ENCODE results near the gene RNF182. TPM values are rescaled to one million over a fixed set of nuclear protein-coding genes. Genes with fewer than 3 reads are reported as not detected.

The RNF182 gene
- total and polyA plus RNA-seq, 9 of the 15 experiments (the other 6 are each of a cell fraction or from before 2014, with no cell fraction given), result 12.8 to 22.8 (median 17.5) TPM

GRCh38 chr6:13908955-13909381 lies 15.8 kb upstream of the RNF182 start (continued):
- no peak for TF ChIP-seq IFI16 (CRISPR knock-in tag; IDR thresholded peaks at IDR 0.05)
- peak; percentile 58; the same call in 1 of the 2 replicates for TF ChIP-seq ZEB2 (IDR thresholded peaks at IDR 0.05)
- TF ChIP-seq ZNF766 (CRISPR knock-in tag; conservative IDR thresholded peaks at IDR 0.05), result no peak
- TF ChIP-seq CHAMP1 (IDR thresholded peaks at IDR 0.05), result 0 out of 2 replicates have a peak, but pooled peaks have one; percentile 22
- TF ChIP-seq, protein P1, sequence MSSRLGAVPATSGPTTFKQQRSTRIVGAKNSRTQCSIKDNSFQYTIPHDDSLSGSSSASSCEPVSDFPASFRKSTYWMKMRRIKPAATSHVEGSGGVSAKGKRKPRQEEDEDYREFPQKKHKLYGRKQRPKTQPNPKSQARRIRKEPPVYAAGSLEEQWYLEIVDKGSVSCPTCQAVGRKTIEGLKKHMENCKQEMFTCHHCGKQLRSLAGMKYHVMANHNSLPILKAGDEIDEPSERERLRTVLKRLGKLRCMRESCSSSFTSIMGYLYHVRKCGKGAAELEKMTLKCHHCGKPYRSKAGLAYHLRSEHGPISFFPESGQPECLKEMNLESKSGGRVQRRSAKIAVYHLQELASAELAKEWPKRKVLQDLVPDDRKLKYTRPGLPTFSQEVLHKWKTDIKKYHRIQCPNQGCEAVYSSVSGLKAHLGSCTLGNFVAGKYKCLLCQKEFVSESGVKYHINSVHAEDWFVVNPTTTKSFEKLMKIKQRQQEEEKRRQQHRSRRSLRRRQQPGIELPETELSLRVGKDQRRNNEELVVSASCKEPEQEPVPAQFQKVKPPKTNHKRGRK (tag; IDR thresholded peaks at IDR 0.05), result no peak
- TF ChIP-seq TRIM25 (IDR thresholded peaks at IDR 0.05; ENCODE audit: borderline replicate concordance), result no peak
- TF ChIP-seq KLF6 (CRISPR knock-in tag; IDR thresholded peaks at IDR 0.05; ENCODE audit: borderline replicate concordance), result no peak
- no peak for TF ChIP-seq MEIS2 (IDR thresholded peaks at IDR 0.05; ENCODE audit: partially characterized antibody)
- TF ChIP-seq MNT (conservative IDR thresholded peaks at IDR 0.05), result peak in 1 of 2 experiments; percentile 36; a peak in 1 of 4 replicates
- TF ChIP-seq USF1 (CRISPR knock-in tag; IDR thresholded peaks at IDR 0.05), result no peak
- TF ChIP-seq STAT5A (IDR thresholded peaks at IDR 0.05; ENCODE audit: borderline replicate concordance, low read length), result no peak
- TF ChIP-seq ZBTB7A (IDR thresholded peaks at IDR 0.05; ENCODE audit: borderline replicate concordance, control insufficient read depth, low read depth, low read length), result no peak
- no peak for TF ChIP-seq ZNF134 (CRISPR knock-in tag; conservative IDR thresholded peaks at IDR 0.05)
- no peak for TF ChIP-seq STAT5B (CRISPR knock-in tag; IDR thresholded peaks at IDR 0.05)
- no peak for TF ChIP-seq ZSCAN29 (IDR thresholded peaks at IDR 0.05)
- TF ChIP-seq SFPQ (IDR thresholded peaks at IDR 0.05; ENCODE audit: low read depth, low read length), result no peak
- TF ChIP-seq ZNF695 (CRISPR knock-in tag; IDR thresholded peaks at IDR 0.05), result no peak
- TF ChIP-seq DPF2 (IDR thresholded peaks at IDR 0.05), result peak; percentile 70; the same call in 1 of the 2 replicates
- no peak for TF ChIP-seq MXI1 (IDR thresholded peaks at IDR 0.05; ENCODE audit: low read depth, low read length)
- no peak for TF ChIP-seq LARP7 (IDR thresholded peaks at IDR 0.05)
